ENCODE results near the gene EVI2B.
A peak's percentile ranks its signal among the peaks of the same experiment; 100 is the strongest.
"Not testable (repeated sequence)": the region's sequence is repeated elsewhere in the genome, so short reads cannot be mapped to it uniquely, and the experiment has no call there.

EVI2B gene

DNA sequence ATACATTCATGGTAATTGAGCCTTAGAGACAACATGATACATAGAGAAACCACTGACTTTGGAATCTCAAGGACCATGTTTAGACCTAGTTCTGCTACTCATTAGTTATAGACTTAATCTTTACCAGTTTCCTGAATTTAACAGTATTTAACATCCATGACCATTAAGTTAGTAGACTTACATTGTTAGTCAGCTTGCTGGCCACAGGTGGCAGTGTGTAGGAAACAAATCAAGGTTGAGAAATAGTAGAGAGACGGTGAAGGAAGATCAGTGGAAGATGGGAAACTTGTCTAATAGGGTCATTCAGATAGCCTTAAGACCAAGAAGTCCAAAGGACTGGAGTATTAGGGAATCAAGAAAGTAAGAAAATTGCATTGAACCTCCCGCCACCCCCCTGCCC lies 47.8 kb downstream of the EVI2B start:
- H3K27ac ChIP-seq (replicated peaks) = no peak overlapping the region
- H3K4me3 ChIP-seq (replicated peaks; ENCODE audit: insufficient read depth, low read length) = no peak overlapping the region
- peak in 1 of 2 experiments; percentile 11 for DNase-seq (ENCODE audit: low read depth in 1 of 2, low spot score in 1 of 2)
- TF ChIP-seq, protein P1, sequence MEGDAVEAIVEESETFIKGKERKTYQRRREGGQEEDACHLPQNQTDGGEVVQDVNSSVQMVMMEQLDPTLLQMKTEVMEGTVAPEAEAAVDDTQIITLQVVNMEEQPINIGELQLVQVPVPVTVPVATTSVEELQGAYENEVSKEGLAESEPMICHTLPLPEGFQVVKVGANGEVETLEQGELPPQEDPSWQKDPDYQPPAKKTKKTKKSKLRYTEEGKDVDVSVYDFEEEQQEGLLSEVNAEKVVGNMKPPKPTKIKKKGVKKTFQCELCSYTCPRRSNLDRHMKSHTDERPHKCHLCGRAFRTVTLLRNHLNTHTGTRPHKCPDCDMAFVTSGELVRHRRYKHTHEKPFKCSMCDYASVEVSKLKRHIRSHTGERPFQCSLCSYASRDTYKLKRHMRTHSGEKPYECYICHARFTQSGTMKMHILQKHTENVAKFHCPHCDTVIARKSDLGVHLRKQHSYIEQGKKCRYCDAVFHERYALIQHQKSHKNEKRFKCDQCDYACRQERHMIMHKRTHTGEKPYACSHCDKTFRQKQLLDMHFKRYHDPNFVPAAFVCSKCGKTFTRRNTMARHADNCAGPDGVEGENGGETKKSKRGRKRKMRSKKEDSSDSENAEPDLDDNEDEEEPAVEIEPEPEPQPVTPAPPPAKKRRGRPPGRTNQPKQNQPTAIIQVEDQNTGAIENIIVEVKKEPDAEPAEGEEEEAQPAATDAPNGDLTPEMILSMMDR (IDR thresholded peaks at IDR 0.05; ENCODE audit: insufficient read depth, low read length) = no peak
- TF ChIP-seq POLR2AphosphoS5 (IDR thresholded peaks at IDR 0.05; ENCODE audit: low read depth) (no peak), GABPA (IDR thresholded peaks at IDR 0.05; ENCODE audit: low read depth) (no peak), SPI1 (IDR thresholded peaks at IDR 0.05; ENCODE audit: borderline replicate concordance, low read depth) (no peak)
- TF ChIP-seq, protein P2, sequence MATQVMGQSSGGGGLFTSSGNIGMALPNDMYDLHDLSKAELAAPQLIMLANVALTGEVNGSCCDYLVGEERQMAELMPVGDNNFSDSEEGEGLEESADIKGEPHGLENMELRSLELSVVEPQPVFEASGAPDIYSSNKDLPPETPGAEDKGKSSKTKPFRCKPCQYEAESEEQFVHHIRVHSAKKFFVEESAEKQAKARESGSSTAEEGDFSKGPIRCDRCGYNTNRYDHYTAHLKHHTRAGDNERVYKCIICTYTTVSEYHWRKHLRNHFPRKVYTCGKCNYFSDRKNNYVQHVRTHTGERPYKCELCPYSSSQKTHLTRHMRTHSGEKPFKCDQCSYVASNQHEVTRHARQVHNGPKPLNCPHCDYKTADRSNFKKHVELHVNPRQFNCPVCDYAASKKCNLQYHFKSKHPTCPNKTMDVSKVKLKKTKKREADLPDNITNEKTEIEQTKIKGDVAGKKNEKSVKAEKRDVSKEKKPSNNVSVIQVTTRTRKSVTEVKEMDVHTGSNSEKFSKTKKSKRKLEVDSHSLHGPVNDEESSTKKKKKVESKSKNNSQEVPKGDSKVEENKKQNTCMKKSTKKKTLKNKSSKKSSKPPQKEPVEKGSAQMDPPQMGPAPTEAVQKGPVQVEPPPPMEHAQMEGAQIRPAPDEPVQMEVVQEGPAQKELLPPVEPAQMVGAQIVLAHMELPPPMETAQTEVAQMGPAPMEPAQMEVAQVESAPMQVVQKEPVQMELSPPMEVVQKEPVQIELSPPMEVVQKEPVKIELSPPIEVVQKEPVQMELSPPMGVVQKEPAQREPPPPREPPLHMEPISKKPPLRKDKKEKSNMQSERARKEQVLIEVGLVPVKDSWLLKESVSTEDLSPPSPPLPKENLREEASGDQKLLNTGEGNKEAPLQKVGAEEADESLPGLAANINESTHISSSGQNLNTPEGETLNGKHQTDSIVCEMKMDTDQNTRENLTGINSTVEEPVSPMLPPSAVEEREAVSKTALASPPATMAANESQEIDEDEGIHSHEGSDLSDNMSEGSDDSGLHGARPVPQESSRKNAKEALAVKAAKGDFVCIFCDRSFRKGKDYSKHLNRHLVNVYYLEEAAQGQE (IDR thresholded peaks at IDR 0.05; ENCODE audit: insufficient replicate concordance, low read depth) = no peak
- H3K27me3 ChIP-seq (ENCODE audit: insufficient read depth, poor library complexity, severe bottlenecking) = no peaks in the 10 kb centered on the region

DNA sequence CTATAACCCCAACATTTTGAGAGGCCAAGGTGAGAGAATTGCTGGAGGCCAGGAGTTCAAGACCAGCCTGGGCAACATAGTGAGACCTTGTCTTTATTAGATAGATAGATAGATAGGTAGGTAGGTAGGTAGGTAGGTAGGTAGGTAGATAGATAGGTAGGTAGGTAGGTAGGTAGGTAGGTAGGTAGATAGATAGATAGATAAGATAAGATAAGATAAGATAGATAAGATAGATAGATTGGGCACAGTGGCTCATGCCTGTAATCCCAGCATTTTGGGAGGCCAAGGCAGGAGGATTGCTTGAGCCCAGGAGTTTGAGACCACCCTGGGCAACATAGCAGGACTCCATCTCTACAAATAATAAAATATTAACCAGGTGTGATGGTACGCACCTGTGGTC lies 50.9 kb downstream of the EVI2B start:
- not testable (repeated sequence) for H3K27me3 ChIP-seq (ENCODE audit: insufficient read depth, poor library complexity, severe bottlenecking); H3K4me3 ChIP-seq (replicated peaks; ENCODE audit: insufficient read depth, low read length); H3K27ac ChIP-seq (replicated peaks); DNase-seq (ENCODE audit: low read depth in 1 of 2, low spot score in 1 of 2)

DNA sequence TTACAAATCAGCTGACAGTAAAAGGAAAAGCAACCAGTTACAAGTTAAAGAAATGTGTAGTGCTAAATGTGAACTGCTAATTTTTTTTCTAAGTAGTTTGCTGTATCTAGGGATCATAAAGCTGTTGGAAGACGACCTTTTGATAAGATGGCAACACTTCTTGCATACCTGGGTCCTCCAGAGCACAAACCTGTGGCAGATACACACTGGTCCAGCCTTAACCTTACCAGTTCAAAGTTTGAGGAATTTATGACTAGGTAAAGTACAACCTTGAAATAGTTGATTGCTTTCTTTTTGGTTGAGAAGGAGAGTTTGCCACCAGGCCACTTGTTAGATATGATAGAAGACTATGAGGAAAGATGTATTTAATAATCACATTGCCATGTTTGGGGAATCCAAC lies 52.3 kb downstream of the EVI2B start:
- DNase-seq (ENCODE audit: low read depth in 1 of 2, low spot score in 1 of 2) = no peak
- Histone ChIP-seq H3K27me3 (ENCODE audit: insufficient read depth, poor library complexity, severe bottlenecking) (no peaks in the 10 kb centered on the region), H3K4me3 (replicated peaks; ENCODE audit: insufficient read depth, low read length) (no peak overlapping the region), H3K27ac (replicated peaks) (no peak overlapping the region)
- TF ChIP-seq SPI1 (IDR thresholded peaks at IDR 0.05; ENCODE audit: borderline replicate concordance, low read depth) (no peak), POLR2AphosphoS5 (IDR thresholded peaks at IDR 0.05; ENCODE audit: low read depth) (no peak), GABPA (IDR thresholded peaks at IDR 0.05; ENCODE audit: low read depth) (no peak)
- TF ChIP-seq, protein P2 (IDR thresholded peaks at IDR 0.05; ENCODE audit: insufficient replicate concordance, low read depth) = no peak
- TF ChIP-seq, protein P1 (IDR thresholded peaks at IDR 0.05; ENCODE audit: insufficient read depth, low read length) = no peak

DNA sequence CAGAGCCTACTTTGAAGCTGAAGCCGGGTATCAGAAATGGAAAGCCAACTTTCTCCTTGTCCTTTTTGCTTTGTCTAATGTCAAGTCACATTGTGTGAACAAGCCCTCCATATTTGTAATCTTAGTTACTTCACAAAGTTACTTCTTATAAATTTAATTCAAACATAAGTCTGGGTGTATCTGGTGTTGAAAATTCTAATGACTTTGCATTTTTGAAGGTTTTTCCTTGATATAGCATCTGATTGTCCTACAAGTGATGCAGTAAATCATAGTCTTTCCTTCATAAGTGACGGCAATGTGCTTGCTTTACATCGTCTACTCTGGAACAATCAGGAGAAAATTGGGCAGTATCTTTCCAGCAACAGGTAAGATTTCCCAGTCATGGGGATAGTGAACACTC lies 53.7 kb downstream of the EVI2B start:
- DNase-seq (ENCODE audit: low read depth in 1 of 2, low spot score in 1 of 2) = no peak
- no peak overlapping the region for H3K27ac ChIP-seq (replicated peaks)
- TF ChIP-seq, protein P1 (IDR thresholded peaks at IDR 0.05; ENCODE audit: insufficient read depth, low read length) = no peak
- TF ChIP-seq, protein P2 (IDR thresholded peaks at IDR 0.05; ENCODE audit: insufficient replicate concordance, low read depth) = no peak
- TF ChIP-seq GABPA (IDR thresholded peaks at IDR 0.05; ENCODE audit: low read depth) (no peak), POLR2AphosphoS5 (IDR thresholded peaks at IDR 0.05; ENCODE audit: low read depth) (no peak), SPI1 (IDR thresholded peaks at IDR 0.05; ENCODE audit: borderline replicate concordance, low read depth) (no peak)
- no peaks in the 10 kb centered on the region for H3K27me3 ChIP-seq (ENCODE audit: insufficient read depth, poor library complexity, severe bottlenecking)
- no peak overlapping the region for H3K4me3 ChIP-seq (replicated peaks; ENCODE audit: insufficient read depth, low read length)

All from HL-60 (cell line).